ENCODE measurements around the gene MFNG. TPM values are rescaled to one million over a fixed set of nuclear protein-coding genes. Genes with fewer than 3 reads are reported as not detected.

MFNG gene
- total RNA-seq, 1 experiment from 2014 or later, result 0.56 TPM

Other genes starting within 250 kb of the MFNG start
- gene RAC2, start 242.1 kb downstream of the MFNG start, total RNA-seq (2022), result 42.4 and 52.6 TPM in 2 replicates
- gene CYTH4, start 203.9 kb downstream of the MFNG start, total RNA-seq (2022), result 0.22 TPM in 1 of 2 replicates, not detected in the other
- 4.2 and 5.1 TPM in 2 replicates for gene ELFN2, start 58.9 kb downstream of the MFNG start, total RNA-seq (2022)
- gene CARD10, start 33.0 kb upstream of the MFNG start, total RNA-seq (2022), result 20.6 and 22.7 TPM in 2 replicates
- 86.0 and 148 TPM in 2 replicates for gene CDC42EP1, start 74.1 kb upstream of the MFNG start, total RNA-seq (2022)
- not detected in 2 replicates for gene LGALS2, start 93.7 kb upstream of the MFNG start, total RNA-seq (2022)
- 52.7 and 59.1 TPM in 2 replicates for gene GGA1, start 122.5 kb upstream of the MFNG start, total RNA-seq (2022)
- gene SH3BP1, start 153.3 kb upstream of the MFNG start, total RNA-seq (2022), result 1.5 and 1.9 TPM in 2 replicates
- 10.3 and 10.5 TPM in 2 replicates for gene PDXP, start 172.3 kb upstream of the MFNG start, total RNA-seq (2022)
- gene LGALS1, start 189.3 kb upstream of the MFNG start, total RNA-seq (2022), result 1,407 and 1,635 TPM in 2 replicates
- 47.1 and 50.8 TPM in 2 replicates for gene NOL12, start 200.0 kb upstream of the MFNG start, total RNA-seq (2022)
- 42.5 and 45.7 TPM in 2 replicates for gene TRIOBP, start 210.7 kb upstream of the MFNG start, total RNA-seq (2022)

Data from MCF 10A (cell line).